Mononuclear cell (primary cell): ENCODE measurements around the gene FAM200C. TPM values are rescaled to one million over a fixed set of nuclear protein-coding genes. Genes with fewer than 3 reads are reported as not detected.

Source experiments
- H3K27me3 ChIP-seq: 2 replicates; pipeline ENCODE4 v1.6.0; 2011; ENCODE audit warnings: low read length, control low read depth; ENCODE audit not compliant: insufficient read depth
- H3K4me1 ChIP-seq: 2 replicates; pipeline ENCODE4 v1.5.1; 2011; ENCODE audit warnings: mild to moderate bottlenecking, low read length, control low read depth; ENCODE audit not compliant: insufficient read depth
- H3K4me3 ChIP-seq: 2 replicates; pipeline ENCODE4 v1.5.1; 2011; ENCODE audit warnings: mild to moderate bottlenecking, low read length, moderate library complexity
- H3K9me3 ChIP-seq: 2 replicates; pipeline ENCODE4 v1.5.1; 2011; ENCODE audit warnings: low read depth, mild to moderate bottlenecking, control low read depth, low read length
- total RNA-seq: library from RNA; depleted of rRNA; stranded (reverse); fragments of >200 nt; gene quantifications from one replicate; pipeline ENCODE4 v1.2.3, GENCODE V29; 2012

FAM200C gene
- total RNA-seq, 1 donor: 0.10 TPM

DNA sequence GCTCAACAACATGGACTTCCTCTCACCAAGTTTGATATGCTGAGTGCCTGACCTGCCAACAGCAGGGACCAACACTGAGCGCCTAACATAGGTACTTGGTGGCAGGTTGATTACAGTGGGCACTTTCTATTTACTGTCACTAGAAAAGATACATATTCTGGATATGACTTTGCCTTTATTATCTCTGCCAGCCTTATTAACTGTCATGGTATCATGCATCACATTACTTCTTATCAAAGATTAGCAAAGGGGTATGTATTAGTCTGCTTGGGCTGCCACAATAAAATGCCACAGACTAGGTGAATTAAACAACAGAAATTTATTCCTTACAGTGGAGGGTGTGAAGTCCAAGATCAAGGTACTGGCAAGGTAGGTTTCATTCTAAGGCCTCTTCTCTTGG, 15.2 kb downstream of the FAM200C start:
- Histone ChIP-seq H3K27me3 (no peaks in the 10 kb centered on the region), H3K9me3 (peaks cover 11% of the 10 kb centered on the region), H3K4me1 (no peaks in the 10 kb centered on the region), H3K4me3 (no peak overlapping the region)

DNA sequence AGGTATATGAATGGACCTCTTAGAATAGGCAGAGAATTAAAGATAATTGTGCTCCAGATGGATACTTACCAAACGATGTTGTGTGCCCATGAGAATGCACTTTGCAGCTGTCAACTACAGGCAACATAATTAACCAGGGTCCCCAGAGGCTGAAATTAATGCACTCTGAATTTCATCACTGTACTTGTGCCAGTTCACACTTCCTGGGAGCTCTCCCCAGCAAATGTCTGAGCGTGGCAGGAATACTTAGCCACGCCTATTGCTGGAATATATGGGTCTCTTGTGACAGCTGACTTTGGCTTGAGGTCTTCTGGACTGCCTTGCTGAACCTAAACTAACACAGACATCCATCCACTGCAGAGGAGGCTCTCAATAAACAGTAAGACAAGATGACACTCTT, 17.5 kb downstream of the FAM200C start:
- Histone ChIP-seq H3K4me3 (no peak overlapping the region), H3K9me3 (peaks cover 4% of the 10 kb centered on the region)

DNA sequence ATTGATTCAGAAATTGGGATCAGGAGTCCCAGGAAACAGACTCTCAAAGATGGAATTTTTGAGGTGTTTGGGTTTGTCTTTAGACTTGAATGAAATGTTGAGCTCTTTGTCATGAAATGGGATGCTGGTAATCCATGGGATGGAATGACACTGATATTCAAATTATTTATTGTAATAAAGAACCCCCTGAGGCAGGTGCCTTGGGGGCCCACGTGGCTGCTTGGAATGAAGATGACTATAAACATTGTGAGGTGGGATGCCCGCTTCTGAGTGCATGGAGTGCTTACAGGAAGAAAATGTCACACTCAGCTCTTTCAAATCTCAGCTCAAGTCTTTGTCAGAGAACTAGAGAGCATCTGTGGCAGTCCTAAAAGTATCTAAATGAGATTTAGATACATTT, 19.8 kb downstream of the FAM200C start:
- Histone ChIP-seq H3K4me3 (no peak overlapping the region), H3K4me1 (no peaks in the 10 kb centered on the region), H3K27me3 (peaks cover 11% of the 10 kb centered on the region), H3K9me3 (no peaks in the 10 kb centered on the region)

More for the DNA sequence above, 17.5 kb downstream of the FAM200C start:
- H3K27me3 ChIP-seq: no peaks in the 10 kb centered on the region
- no peaks in the 10 kb centered on the region for H3K4me1 ChIP-seq

- Histone ChIP-seq H3K4me3 (no peak overlapping the region), H3K4me1 (no peaks in the 10 kb centered on the region), H3K9me3 (no peaks in the 10 kb centered on the region), H3K27me3 (peaks cover 15% of the 10 kb centered on the region)
These were observed 20.3 kb downstream of the FAM200C start for GRCh38 chr5:160379511-160379910.

GRCh38 chr5:160378330-160378729, 21.5 kb downstream of the FAM200C start:
- H3K4me1 ChIP-seq: no peaks in the 10 kb centered on the region
- H3K9me3 ChIP-seq: no peaks in the 10 kb centered on the region
- no peak overlapping the region for H3K4me3 ChIP-seq
- peaks cover 20% of the 10 kb centered on the region for H3K27me3 ChIP-seq

- Histone ChIP-seq H3K4me1 (no peaks in the 10 kb centered on the region), H3K4me3 (no peak overlapping the region), H3K9me3 (no peaks in the 10 kb centered on the region), H3K27me3 (peaks cover 25% of the 10 kb centered on the region)
These were observed 22.2 kb downstream of the FAM200C start for GRCh38 chr5:160377651-160378050.

DNA sequence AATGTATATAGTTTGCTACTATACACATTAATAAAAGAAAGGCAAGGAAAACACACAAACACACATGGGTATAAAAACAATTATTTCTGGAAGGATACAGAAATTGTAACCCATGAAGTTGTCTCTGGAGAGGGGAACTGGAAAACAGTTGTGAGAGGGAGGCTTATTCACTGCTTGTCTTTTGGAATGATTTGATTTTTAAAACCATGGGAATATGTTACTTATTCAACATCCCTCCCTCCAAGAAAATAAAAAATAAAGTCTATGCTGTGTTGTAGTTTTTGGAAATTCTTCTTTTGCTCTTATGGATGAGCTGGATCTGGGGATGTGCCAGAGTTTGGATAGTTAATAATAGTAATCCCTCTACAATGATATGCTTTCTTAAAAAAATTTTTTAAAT, 23.4 kb downstream of the FAM200C start:
- H3K4me1 ChIP-seq: no peaks in the 10 kb centered on the region
- no peak overlapping the region for H3K4me3 ChIP-seq
- H3K27me3 ChIP-seq: peaks cover 37% of the 10 kb centered on the region
- H3K9me3 ChIP-seq: no peaks in the 10 kb centered on the region

- peaks cover under 1% of the 10 kb centered on the region for H3K4me1 ChIP-seq
- no peak overlapping the region for H3K4me3 ChIP-seq
- H3K27me3 ChIP-seq: peaks cover 44% of the 10 kb centered on the region
- H3K9me3 ChIP-seq: no peaks in the 10 kb centered on the region
These were observed 24.2 kb downstream of the FAM200C start for GRCh38 chr5:160375701-160376100.

- peaks cover 49% of the 10 kb centered on the region for H3K27me3 ChIP-seq
- H3K4me1 ChIP-seq: peaks cover 5% of the 10 kb centered on the region
- no peaks in the 10 kb centered on the region for H3K9me3 ChIP-seq
- no peak overlapping the region for H3K4me3 ChIP-seq
These were observed 24.7 kb downstream of the FAM200C start for GRCh38 chr5:160375166-160375565.

DNA sequence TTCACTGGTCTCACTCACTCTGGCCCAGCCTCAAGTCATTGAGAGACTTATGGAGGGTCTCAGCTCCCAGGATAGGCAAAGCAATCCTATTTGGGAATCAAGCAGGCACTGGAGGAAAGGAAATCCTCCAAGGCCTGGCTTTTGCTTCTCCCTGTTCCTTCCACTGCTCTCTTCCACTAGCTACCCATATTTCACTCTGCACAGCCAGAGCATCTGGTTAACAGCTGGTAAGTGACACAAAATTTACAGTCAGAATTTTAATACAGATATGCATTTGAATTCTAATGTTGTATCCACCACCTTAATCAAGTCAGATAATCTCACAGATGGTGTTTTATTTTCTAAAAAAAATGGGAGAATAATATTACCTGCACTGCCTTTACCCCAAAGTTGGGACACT, 28.6 kb downstream of the FAM200C start:
- Histone ChIP-seq H3K27me3 (peaks cover 68% of the 10 kb centered on the region), H3K9me3 (no peaks in the 10 kb centered on the region)

GRCh38 chr5:160370713-160371034, 29.2 kb downstream of the FAM200C start:
- Histone ChIP-seq H3K4me1 (peaks cover 5% of the 10 kb centered on the region), H3K27me3 (peaks cover 63% of the 10 kb centered on the region), H3K4me3 (no peak overlapping the region), H3K9me3 (no peaks in the 10 kb centered on the region)

More for the DNA sequence above, 28.6 kb downstream of the FAM200C start:
- Histone ChIP-seq H3K4me1 (peaks cover 5% of the 10 kb centered on the region), H3K4me3 (no peak overlapping the region)

DNA sequence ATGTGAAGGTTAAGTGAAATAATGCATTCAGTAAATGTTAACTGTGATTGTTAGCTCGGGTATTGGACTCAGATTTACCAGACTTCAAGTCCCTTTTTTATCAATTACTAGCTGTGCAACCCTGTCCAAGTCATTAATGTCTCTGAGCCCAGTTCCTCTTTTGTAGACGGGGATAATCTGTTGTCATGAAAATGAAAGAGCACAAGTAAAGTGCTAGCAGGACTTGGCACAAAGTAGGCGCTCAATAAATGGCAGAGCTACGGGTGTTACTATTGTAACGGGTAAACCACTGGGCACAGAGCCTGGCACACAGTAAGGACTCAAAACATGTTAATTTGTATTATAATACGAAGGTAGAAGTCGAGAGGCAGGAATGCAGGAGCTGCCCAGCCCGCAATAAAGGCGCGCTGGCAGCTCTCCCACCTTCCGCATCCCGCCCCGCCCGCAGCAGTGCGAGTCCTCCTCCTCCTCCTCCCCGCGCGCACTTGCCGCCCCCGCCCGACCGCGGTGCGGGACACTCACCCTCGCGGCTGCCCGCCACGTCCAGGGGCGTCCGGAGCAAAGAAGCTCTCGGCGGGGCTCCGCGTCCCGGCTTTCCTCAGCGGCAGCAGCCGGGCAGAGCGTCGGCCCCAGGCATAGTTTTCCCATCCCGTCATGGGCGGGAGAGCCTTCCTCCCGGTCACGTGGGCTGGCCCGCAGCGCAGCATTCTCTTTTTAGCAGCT, 29.7 kb downstream of the FAM200C start, which contains the start of gene C1QTNF2:
C1QTNF2 (minus strand) TSS at position 637 of the 723 bp plus-strand sequence. CDS start 15,615 bp downstream, outside the sequence.
- peaks cover 5% of the 10 kb centered on the region for H3K4me1 ChIP-seq
- peaks cover 58% of the 10 kb centered on the region for H3K27me3 ChIP-seq
- H3K9me3 ChIP-seq: no peaks in the 10 kb centered on the region
- peak within 1 kb of the TSS; percentile 30 for H3K4me3 ChIP-seq

GRCh38 chr5:160367885-160368284, 32.0 kb downstream of the FAM200C start:
- H3K9me3 ChIP-seq: no peaks in the 10 kb centered on the region
- peaks cover 5% of the 10 kb centered on the region for H3K4me1 ChIP-seq
- peaks cover 43% of the 10 kb centered on the region for H3K27me3 ChIP-seq
- H3K4me3 ChIP-seq: no peak overlapping the region

DNA sequence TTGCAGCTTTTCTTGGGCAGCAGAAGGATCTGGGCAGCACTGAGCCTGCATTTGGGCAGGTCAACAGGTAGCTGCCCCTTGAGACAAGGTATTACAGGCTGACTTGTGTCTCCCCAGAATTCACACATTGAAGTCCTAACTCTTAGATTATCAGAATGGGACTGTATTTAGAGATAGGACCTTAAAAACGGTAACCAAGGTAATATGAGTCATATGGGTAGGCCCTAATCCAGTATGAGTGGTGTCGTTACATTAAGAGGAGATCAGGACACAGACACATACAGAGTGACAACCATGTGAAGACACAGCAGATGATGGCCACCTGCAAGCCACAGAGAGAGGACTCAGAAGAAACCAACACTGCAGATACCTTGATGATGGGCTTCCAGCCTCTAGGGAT, 32.6 kb downstream of the FAM200C start:
- peaks cover 39% of the 10 kb centered on the region for H3K27me3 ChIP-seq
- peaks cover 5% of the 10 kb centered on the region for H3K4me1 ChIP-seq
- H3K9me3 ChIP-seq: no peaks in the 10 kb centered on the region
- H3K4me3 ChIP-seq: no peak overlapping the region

DNA sequence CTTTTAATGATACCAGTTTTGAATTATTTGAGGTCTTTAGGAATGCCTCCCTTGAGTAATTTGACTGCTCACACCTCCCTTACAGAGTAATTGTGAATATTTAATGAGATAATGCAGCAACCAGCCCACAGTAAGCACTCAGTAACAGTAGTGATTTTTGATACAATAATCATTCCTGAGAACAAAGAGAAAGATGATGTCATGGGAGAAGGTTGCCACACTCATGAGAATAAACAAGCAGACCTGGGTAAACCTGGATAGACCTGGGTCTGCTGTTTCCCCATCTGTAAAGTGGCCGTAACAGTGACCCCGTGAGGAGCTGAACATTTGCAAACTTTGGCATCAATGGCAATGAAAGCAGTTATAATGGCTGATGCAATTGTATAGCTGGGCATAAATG, 33.6 kb downstream of the FAM200C start:
- H3K27me3 ChIP-seq: peaks cover 29% of the 10 kb centered on the region
- H3K9me3 ChIP-seq: no peaks in the 10 kb centered on the region
- H3K4me3 ChIP-seq: no peak overlapping the region
- peaks cover 5% of the 10 kb centered on the region for H3K4me1 ChIP-seq
